GM04504 (cell line): ENCODE data around the gene MPPE1.
A peak's percentile ranks its signal among the peaks of the same experiment; 100 is the strongest.

ENCODE experiments used
- DNase-seq: peaks from one replicate; pipeline ENCODE4 v3.0.0-alpha.2; 2012; ENCODE audit warnings: low read depth

Gene MPPE1

DNA sequence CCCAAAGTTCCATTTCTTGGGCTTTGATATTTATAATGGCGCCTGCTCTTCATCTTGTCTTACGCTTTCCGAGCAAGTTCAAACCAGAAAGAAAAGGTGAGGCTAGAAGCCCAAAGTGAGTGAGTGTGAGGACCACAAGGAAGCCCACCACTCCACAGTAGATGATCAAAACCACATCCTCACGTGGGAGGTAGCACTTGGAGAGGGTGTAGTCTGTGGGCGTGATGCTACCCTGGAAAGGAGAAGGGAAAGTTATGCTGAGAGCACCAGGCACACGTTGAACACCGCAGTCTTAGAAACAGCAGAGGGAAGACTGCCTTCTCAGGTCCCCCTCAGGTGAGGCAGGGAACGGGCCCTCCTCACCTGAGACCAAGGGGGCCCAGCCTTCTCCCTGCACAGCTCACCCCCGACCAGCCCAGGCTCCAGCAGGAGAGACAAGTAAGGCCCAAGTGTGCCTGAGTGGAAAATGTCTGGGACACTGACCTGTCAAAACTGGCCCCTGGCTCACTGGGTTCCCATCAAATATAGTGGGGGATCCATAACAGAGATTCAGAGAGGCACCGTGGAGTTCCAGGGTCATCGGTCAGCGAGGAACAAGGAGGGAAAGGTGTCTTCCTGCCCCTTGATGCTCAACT is 23.6 kb downstream of the MPPE1 start:
- DNase-seq, result no peak

DNA sequence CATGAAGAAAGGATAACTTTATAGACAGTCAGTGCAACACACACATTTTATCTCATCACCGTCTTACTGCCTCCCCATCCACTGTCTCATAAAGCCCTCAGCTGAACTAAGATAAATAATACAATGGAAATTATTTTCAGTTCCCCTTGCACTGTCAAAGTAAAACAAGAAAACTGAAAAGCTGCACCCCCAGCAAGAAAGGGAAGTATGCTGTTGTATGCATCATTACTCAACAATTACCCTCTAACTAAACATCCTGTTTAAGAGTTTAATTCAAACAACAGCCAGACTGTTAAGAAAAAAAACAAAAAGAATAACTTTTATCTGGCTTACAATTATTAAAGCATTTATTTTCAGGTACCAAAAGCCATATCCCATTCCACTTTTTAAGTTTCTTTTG is 25.0 kb downstream of the MPPE1 start:
- DNase-seq, result no peak

DNA sequence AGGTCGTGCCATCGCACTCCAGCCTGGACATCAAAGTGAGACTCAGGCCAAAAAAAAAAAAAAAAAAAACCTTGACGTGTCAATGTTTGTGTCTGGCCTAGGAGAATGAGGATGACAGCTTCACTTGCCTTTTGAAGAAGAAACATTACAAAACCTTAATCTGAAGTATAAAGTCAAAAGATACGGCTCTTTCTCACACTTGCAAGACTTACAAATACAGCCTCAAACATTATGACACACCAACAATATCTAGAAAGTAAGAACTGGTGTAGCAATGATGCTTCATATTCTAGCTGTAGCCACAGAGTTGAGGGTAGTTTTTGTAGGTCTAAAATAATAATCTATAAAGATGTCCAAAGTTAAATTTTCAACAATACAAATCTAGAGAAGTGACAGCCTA is 25.5 kb downstream of the MPPE1 start:
- DNase-seq, result no peak

DNA sequence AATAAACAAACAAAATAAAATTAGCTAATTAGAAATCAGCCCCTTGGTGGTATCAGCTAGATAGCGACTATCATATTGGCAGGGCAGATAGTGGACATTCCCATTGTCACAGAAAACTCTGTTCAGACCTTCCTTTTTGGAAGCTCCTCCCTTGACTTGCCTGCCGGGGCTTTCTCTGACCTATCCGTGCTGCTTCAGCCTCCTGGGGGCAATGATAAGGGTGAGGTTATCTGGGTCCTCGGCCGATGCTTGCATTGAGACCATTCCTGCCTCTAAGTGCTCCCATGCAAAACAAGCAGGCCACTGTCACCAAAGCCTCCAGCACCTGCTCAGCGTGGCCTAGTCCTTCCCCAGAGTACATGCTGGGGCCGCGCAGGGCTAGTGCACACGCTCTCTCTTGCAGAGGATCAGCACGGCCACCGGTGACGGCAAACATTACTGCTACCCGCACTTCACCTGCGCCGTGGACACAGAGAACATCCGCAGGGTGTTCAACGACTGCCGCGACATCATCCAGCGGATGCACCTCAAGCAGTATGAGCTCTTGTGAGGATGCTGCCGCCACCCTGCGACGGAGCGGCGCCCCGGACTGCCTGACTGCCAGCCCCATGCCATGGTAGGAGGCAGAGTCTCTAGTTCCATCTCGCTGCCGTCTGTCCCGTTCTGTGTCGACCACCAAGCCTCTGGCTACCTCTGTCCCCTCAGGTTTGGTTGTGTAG is 27.4 kb downstream of the MPPE1 start:
- DNase-seq, result no peak

DNA sequence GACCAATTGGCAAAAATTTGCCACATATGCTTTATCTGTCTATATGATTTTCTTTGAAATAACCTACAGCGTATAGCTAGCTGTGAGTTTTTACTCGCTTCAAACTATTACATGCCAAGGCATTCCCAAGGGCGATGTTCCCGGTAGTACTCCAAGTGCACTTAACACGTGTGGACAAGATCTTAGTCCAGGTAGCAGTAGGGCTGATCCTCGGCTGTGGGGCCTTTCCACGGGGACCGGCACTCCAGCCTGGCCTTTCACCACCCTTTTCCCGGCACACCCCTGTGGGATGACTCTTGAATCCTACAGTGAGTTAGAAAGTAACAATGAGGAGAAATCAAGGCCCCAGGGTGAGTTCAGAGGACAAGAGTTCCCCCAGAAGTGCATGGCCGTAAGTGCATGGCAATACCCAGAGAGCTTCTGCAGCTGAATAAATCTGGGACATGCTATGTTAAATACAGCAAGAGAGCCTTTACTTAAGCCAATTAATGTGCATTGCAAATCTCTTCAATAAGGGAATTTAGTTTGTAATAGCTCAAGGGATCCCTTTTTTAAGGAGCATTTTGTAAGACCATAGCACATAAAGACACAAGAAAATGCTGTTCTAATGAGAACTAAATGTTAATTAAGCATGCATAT is 30.5 kb downstream of the MPPE1 start:
- no peak for DNase-seq

DNA sequence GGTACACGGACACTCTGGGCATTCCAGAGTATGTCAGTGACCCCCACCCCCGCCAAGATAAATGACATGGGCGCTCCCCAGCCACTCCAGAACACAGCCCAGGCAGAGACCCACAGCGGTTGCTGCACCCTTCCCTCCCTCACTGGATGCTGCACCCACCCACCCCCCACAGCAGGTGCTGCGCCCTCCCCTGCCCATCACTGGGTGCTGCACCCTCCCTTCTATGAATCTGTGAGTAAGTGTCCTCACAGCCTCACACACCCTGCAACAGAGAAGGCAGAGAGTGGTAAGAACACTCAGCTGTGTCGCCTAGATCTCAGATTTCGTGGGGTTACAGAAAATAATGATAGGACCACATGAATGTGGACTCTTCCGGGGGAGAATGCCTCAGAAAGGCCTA is 33.4 kb downstream of the MPPE1 start:
- DNase-seq, result no peak

DNA sequence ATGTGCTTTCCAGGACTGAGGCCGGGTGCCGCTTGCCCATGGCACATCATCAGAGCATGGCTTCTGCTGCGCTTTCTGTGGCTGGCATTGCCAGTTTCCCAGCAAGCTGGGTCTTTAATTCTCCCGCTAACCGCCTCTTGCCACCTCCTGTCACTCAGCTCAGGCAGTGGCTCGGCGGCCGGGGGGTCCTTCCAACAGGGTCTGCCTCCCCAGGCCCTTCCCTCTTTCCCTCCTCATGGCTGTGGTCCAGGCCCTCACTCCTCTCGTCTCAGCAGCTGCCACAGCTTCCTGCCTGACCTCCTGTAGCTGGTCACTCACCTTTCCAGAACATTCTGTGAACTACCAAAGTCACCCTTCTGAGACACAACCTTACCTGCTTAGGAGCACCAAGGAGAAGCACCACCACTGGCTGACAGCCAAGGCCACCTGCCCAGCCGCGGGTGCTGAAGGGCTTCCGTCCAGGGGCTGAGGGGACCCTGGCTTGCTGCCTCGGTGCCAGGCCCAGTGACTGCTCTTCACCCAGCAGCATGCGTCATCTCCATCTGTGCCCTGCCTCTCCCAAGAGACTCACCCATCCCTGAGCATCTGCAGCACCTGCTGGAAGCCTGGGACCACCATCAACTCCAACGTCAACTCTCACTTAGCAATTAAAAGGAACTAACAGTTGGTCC is 34.3 kb downstream of the MPPE1 start:
- DNase-seq, result no peak

DNA sequence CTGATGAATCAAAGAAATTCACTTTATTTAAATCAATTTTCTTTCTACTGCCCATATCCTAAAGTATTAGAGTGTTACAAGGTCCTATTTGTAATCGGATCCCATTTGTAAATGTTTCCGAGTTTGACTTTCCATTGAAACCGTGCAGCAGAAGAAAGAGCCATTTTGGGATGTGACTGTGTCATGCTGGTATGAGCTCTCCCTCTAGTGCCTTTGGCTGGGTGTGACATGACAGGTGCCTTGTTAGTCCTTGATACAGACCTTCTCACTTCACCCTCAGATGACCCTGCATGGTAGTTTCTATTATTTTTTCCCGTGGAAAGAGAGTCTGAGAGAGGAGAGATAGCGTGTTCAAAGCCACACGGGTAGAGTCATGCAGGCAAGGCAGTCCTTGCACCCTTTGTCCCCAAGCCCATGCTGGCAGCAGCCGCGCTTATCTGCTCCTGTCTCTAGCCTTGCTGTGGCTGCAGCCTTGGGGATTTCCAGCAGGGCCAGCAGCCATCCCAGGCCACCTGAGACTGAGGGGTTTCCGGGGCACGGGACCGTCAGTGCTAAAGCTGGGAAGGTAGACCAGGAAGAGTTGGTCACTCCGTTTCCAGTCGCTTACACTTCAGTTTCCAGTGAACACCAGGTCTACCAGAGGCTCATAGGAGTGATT is 35.5 kb downstream of the MPPE1 start:
- no peak for DNase-seq

DNA sequence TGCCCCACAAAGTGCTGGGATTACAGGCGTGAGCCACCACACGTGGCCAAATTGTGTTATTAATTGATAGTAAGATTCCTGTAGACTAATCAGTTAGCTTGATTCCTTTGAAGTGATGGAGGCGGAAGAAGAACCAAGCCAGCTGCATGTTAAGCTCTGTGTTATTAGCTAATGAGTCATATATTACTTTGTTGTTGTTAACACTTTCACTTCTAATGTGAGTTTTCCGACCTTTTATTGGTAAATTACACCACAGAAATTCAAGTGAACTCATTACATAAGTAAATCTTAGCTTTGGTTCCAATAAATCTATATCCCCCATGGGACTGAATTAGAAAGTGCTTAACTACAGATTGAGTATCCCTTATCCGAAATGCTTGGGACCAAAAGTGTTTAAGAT is 36.6 kb downstream of the MPPE1 start:
- no peak for DNase-seq

DNA sequence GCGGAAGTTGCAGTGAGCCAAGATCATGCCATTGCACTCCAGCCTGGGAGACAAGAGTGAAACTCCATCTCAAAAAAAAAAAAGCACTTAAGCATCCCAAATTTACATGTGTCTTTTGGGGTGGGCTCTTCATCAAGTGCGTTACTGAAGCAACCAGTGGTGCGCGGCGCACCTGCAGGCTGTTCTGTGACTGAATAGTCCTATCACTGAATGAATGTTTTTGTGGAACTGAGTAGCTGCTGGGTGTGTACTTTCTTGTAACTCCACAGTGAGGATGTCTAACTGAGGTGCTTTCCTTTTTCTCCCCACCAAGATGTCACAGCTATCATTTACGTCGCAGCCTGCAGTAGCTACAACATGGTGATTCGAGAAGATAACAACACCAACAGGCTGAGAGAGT is 39.9 kb downstream of the MPPE1 start:
- no peak for DNase-seq

DNA sequence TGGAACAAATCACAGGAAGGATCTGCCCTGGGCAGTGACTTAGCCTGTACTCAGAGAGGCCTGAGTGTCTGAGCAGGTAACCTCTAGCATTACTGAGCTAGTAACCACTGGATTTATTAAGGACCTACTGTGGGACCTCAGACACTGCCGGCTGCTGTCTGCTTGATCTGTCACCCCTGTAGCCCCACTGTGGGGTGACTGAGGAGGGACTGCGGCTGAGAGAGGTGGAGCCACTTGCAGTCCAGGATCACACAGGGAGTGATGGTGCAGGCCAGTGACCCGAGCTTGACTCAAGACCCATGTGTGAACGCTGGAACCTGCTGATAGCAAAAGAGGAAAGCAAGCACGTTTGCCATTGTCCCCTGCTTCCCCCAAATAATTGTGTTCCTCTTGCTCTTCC is 41.4 kb downstream of the MPPE1 start:
- DNase-seq, result no peak

DNA sequence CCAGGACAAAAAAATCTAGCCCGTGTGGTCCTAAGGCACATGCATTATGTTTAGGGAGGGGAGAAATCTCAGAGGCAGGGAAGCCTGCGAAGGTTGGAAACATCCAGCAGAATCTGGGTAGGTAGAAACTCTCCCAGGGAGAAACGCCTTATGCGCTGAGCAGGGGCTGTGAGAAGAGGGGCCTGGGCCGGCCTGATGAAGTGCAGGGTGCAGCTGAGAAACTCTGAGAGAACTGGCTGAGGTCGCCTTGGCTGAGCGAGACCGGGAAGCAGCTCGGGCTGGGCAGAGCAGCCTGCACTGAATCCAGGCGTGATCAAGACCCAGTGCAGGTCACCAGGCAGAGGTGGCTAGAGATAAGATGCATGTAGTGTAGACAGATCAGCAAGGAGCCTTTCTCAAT is 41.8 kb downstream of the MPPE1 start:
- DNase-seq, result no peak

DNA sequence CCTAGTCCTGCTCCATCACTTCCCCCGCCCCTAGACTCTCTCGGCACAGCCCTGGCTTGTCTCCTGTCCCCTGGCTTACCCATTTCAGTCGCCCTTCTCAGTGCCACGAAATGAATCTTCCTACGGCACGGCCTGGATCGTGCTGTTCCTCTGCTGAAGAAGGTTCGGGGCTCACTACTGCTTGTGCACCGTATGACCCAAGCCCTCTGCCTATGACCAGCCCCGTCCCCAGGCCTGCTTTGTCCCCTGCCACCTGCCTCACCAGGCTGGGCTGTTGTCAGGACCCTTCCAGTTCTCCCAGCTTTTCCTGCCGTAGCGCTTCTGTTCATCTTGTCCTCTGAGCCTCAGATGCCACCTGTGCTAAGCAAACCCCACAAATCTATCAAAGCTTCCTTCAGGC is 43.0 kb downstream of the MPPE1 start:
- DNase-seq, result no peak

DNA sequence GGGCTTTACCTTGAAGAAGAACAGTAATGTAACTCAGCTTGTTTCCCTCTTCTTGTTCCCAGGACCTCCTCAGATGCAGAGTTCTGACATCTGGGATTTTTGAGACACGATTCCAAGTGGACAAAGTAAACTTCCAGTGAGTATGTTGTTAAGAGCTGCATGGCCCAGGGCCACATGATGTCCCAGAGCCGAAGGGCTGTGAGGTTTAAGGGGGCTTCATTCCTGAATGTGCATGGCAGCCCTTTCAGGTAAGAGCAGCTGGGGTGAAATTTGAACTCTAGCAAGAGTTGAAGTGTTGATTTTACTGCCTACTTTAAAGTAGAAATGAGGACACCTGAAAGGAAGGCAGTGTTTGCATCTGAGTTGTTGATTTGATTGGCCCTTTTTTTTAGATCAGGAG is 43.6 kb downstream of the MPPE1 start:
- DNase-seq, result no peak

DNA sequence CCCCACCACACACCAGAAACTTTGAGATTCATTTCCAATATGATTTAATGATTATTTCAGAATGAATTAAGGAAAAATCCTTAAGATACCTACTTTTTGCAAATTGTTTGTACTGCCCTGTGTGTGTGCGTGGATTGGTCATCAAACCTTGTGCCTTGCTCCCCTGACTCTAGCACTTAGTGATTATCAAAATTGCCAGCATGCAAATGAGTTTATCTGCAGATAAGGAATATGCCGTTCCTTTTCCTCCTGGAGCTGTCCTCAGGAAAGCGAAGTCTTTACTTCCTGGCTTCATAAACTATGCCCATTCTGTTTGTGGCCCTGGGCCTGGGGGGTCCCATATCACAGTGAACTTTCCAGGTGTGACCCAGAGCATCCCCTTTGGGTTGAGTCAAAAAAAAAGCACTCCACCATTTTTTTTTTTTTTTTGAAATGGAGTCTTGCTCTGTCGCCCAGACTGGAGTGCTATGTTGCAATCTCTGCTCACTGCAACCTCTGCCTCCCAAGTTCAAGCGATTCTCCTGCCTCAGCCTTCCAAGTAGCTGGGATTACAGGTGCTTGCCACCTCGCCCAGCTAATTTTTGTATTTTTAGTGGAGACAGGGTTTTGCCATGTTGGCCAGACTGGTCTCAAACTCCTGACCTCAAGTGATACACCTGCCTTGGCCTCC is 45.5 kb downstream of the MPPE1 start:
- no peak for DNase-seq

DNA sequence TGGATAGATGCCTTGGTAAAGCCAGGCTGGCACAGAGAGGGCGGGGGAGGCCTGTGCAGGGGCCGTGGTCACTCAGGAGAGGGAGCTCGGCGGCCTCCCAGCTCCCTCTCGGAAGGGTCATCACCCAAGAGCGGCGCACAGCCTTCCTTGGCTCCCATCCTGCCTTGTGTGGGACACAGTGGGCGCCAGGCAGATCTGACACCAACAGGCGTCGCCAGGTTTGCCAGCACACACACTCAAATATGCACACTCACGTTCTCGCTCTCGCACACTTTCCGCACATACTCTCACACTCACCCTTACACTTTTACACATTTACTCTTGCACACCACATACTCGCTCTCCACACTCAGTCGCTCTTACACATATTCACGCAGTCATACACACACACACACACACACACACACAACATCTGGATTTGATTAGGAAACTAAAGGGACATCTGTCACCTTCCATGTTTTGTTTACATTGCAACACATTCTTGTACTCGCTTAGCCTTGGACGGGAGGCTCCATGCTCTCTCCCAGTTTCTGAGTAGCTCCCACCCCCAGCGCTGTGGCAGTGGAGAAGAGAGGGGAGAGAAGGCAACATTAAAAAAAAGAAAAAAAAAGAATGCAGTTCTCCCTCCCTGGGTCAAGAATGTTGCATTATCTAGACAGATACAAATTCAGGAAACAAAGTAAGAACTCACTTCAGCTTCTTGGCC is 46.4 kb downstream of the MPPE1 start:
- no peak for DNase-seq

DNA sequence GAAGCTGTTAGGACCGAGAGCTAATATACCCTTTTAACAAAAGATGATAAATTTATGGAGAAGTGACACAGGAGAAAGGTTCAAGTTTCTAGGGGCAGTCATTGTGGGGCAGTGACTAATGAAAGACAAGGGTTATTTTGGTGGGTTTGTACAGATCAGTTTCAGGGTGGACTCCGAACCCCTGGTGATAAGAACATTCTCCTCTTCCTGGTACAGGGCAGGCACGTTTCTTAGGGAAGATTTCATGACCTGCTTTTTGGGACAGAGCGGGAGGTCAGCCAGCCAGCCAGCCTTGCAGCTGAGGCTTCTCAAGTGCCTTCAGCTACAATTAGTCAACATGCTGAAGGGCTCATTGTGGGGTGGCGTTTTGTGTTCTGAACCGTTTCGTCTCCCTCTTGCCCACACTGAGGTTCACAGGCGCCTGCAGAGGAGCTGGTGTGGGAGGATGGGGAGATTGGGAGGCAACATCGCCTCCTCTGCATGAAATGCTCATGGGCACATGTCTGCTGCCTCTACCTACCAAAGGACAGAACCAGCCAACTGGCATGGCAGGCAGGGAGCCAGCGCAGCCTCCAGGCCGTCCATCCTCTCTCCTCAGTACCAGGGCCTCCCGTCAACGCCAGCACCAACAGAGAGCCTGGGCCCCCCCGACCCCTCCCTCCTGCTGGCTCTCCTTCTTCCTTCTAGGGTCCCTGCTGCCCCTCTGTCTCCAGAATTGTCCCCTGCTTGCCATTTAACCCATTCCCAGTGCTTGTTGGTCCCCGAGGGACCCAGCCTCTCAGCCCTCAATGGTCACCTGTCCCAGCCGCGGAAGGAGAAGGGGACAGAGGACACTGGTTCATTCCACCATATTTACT is 47.3 kb downstream of the MPPE1 start:
- no peak for DNase-seq

DNA sequence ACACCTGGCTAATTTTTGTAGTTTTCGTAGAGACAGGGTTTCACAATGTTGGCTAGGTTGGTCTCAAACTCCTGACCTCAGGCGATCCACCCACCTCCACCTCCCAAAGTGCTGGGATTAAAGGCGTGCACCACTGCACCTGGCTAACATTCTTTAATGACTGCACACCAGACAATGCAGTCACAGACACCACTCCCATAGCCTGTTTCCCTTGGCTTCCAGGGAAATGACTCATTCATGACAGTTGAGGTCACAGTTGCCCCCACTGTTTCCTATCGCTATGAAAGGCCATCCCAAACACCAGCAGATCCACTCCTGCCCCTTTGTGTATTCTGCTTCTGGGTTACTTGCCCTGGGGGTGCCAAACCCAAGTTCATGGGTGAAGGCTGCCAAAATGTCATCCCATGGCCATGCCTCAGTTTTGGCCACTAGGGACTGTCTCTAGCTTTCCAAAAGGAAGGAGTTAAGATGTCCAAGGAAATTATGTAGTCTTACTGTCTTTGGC is 48.2 kb downstream of the MPPE1 start:
- peak; percentile 24 for DNase-seq

DNA sequence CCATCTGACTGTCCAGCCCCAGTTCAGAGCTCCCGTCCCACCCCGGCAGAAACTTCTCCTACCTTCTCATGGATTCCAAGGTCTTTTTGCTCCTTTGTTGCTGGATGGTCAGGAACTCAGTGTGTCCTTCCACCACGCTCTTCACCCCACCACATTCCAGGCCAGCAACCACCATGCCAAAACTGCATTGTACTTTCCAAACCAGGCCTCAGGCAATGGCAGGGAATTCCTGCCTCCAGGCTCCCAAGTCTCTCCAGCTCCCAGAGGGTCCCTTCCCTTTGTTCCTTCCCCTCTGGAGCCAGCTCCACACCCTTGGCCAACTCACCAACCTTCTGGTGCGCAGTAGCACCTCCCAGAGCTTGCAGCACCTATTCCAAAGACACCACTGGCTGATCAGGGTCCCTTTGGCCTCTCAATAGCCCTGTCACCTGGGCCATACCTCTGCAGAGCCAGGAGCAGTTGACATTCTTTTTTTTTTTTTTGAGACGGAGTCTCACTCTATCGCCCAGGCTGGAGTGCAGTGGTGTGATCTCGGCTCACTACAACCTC is 48.8 kb downstream of the MPPE1 start:
- DNase-seq, result no peak
